ENCODE results near the gene PRRX1. TPM values are rescaled to one million over a fixed set of nuclear protein-coding genes. Genes with fewer than 3 reads are reported as not detected.

PRRX1 gene
- total RNA-seq, 1 experiment from 2014 or later, result 1.1 TPM

- no peaks in the 10 kb centered on the region for H3K9me3 ChIP-seq (replicated peaks)
- peaks cover 13% of the 10 kb centered on the region for H3K4me1 ChIP-seq
- no peak overlapping the region for H3K4me3 ChIP-seq
- no peaks in the 10 kb centered on the region for H3K36me3 ChIP-seq
- H3K27ac ChIP-seq, result peak overlapping the region; percentile 36; the same call in 1 of the 2 replicates
- peak in 1 of 2 experiments; percentile 50 for DNase-seq
- H3K27me3 ChIP-seq, result no peaks in the 10 kb centered on the region
These were observed 29.1 kb downstream of the PRRX1 start for GRCh38 chr1:170692866-170693575.

GRCh38 chr1:170694172-170694926 lies 30.4 kb downstream of the PRRX1 start:
- H3K4me1 ChIP-seq, result peaks cover 13% of the 10 kb centered on the region
- H3K27ac ChIP-seq, result no peak overlapping the region
- H3K4me3 ChIP-seq, result no peak overlapping the region
- H3K27me3 ChIP-seq, result no peaks in the 10 kb centered on the region
- no peaks in the 10 kb centered on the region for H3K36me3 ChIP-seq
- no peak for DNase-seq
- no peaks in the 10 kb centered on the region for H3K9me3 ChIP-seq (replicated peaks)

GRCh38 chr1:170695955-170696590 lies 32.1 kb downstream of the PRRX1 start:
- Histone ChIP-seq H3K36me3 (no peaks in the 10 kb centered on the region), H3K4me1 (peaks cover 18% of the 10 kb centered on the region), H3K27me3 (no peaks in the 10 kb centered on the region), H3K9me3 (replicated peaks) (no peaks in the 10 kb centered on the region), H3K4me3 (no peak overlapping the region), H3K27ac (no peak overlapping the region)
- DNase-seq, result no peak

- DNase-seq, result no peak
- peaks cover 23% of the 10 kb centered on the region for H3K4me1 ChIP-seq
- no peaks in the 10 kb centered on the region for H3K9me3 ChIP-seq (replicated peaks)
- H3K27ac ChIP-seq, result no peak overlapping the region
- H3K27me3 ChIP-seq, result no peaks in the 10 kb centered on the region
- no peak overlapping the region for H3K4me3 ChIP-seq
- H3K36me3 ChIP-seq, result no peaks in the 10 kb centered on the region
These were observed 32.8 kb downstream of the PRRX1 start for GRCh38 chr1:170696591-170697290.

- Histone ChIP-seq H3K36me3 (no peaks in the 10 kb centered on the region), H3K4me3 (no peak overlapping the region), H3K4me1 (peaks cover 23% of the 10 kb centered on the region), H3K27ac (no peak overlapping the region), H3K9me3 (replicated peaks) (no peaks in the 10 kb centered on the region), H3K27me3 (no peaks in the 10 kb centered on the region)
- no peak for DNase-seq
These were observed 33.4 kb downstream of the PRRX1 start for GRCh38 chr1:170697316-170697715.

GRCh38 chr1:170698301-170699275 lies 34.7 kb downstream of the PRRX1 start:
- Histone ChIP-seq H3K27me3 (no peaks in the 10 kb centered on the region), H3K9me3 (replicated peaks) (no peaks in the 10 kb centered on the region), H3K36me3 (no peaks in the 10 kb centered on the region), H3K4me1 (peaks cover 16% of the 10 kb centered on the region), H3K27ac (no peak overlapping the region), H3K4me3 (no peak overlapping the region)
- DNase-seq, result no peak

- Histone ChIP-seq H3K9me3 (replicated peaks) (no peaks in the 10 kb centered on the region), H3K4me3 (no peak overlapping the region), H3K36me3 (no peaks in the 10 kb centered on the region), H3K27me3 (no peaks in the 10 kb centered on the region), H3K27ac (no peak overlapping the region), H3K4me1 (peaks cover 11% of the 10 kb centered on the region)
- no peak for DNase-seq
These were observed 35.8 kb downstream of the PRRX1 start for GRCh38 chr1:170699696-170700095.

- Histone ChIP-seq H3K27ac (peak overlapping the region; percentile 64), H3K4me1 (peaks cover 11% of the 10 kb centered on the region)
- peak in 1 of 2 experiments; percentile 24 for DNase-seq
These were observed 37.1 kb downstream of the PRRX1 start for GRCh38 chr1:170700842-170701615.

GRCh38 chr1:170701962-170702361 lies 38.0 kb downstream of the PRRX1 start:
- Histone ChIP-seq H3K4me3 (no peak overlapping the region), H3K27ac (peak overlapping the region; percentile 64), H3K4me1 (peaks cover 12% of the 10 kb centered on the region), H3K27me3 (no peaks in the 10 kb centered on the region), H3K36me3 (no peaks in the 10 kb centered on the region), H3K9me3 (replicated peaks) (no peaks in the 10 kb centered on the region)
- DNase-seq, result no peak

More at GRCh38 chr1:170700842-170701615, 37.1 kb downstream of the PRRX1 start:
- H3K27me3 ChIP-seq, result no peaks in the 10 kb centered on the region
- no peak overlapping the region for H3K4me3 ChIP-seq
- no peaks in the 10 kb centered on the region for H3K9me3 ChIP-seq (replicated peaks)
- H3K36me3 ChIP-seq, result no peaks in the 10 kb centered on the region

GRCh38 chr1:170703591-170703990 lies 39.7 kb downstream of the PRRX1 start:
- Histone ChIP-seq H3K27ac (no peak overlapping the region), H3K4me1 (peaks cover 15% of the 10 kb centered on the region), H3K27me3 (no peaks in the 10 kb centered on the region)

GRCh38 chr1:170704256-170704655 lies 40.3 kb downstream of the PRRX1 start:
- H3K36me3 ChIP-seq, result no peaks in the 10 kb centered on the region
- no peaks in the 10 kb centered on the region for H3K9me3 ChIP-seq (replicated peaks)
- H3K27ac ChIP-seq, result no peak overlapping the region
- H3K4me1 ChIP-seq, result peaks cover 16% of the 10 kb centered on the region
- H3K27me3 ChIP-seq, result no peaks in the 10 kb centered on the region
- no peak overlapping the region for H3K4me3 ChIP-seq
- no peak for DNase-seq

More at GRCh38 chr1:170703591-170703990, 39.7 kb downstream of the PRRX1 start:
- no peak for DNase-seq
- H3K9me3 ChIP-seq (replicated peaks), result no peaks in the 10 kb centered on the region
- H3K4me3 ChIP-seq, result no peak overlapping the region
- H3K36me3 ChIP-seq, result no peaks in the 10 kb centered on the region

GRCh38 chr1:170705981-170706380 lies 42.0 kb downstream of the PRRX1 start:
- Histone ChIP-seq H3K4me1 (peaks cover 11% of the 10 kb centered on the region), H3K4me3 (no peak overlapping the region)
- DNase-seq, result no peak

GRCh38 chr1:170707117-170707516 lies 43.2 kb downstream of the PRRX1 start:
- H3K27me3 ChIP-seq, result no peaks in the 10 kb centered on the region
- H3K27ac ChIP-seq, result no peak overlapping the region
- H3K4me3 ChIP-seq, result no peak overlapping the region
- H3K4me1 ChIP-seq, result peaks cover 6% of the 10 kb centered on the region; the same call in 1 of the 2 replicates
- no peak for DNase-seq
- H3K9me3 ChIP-seq (replicated peaks), result no peaks in the 10 kb centered on the region
- no peaks in the 10 kb centered on the region for H3K36me3 ChIP-seq

More at GRCh38 chr1:170705981-170706380, 42.0 kb downstream of the PRRX1 start:
- no peaks in the 10 kb centered on the region for H3K36me3 ChIP-seq
- no peak overlapping the region for H3K27ac ChIP-seq
- no peaks in the 10 kb centered on the region for H3K27me3 ChIP-seq
- H3K9me3 ChIP-seq (replicated peaks), result no peaks in the 10 kb centered on the region
